SK-N-SH (cell line): ENCODE data around the gene FMNL2. TPM values are rescaled to one million over a fixed set of nuclear protein-coding genes. Genes with fewer than 3 reads are reported as not detected.

Experiments used
- CTCF ChIA-PET: fragments of 300-600, 350-600 bp; formaldehyde crosslinking; extraction: SDS; loops from one replicate; lab custom pipeline; 2021; lab: Yijun Ruan, JAX
- POLR2A ChIA-PET: fragments of 350-600 bp; sonication (Branson Sonifier 250); formaldehyde crosslinking; extraction: SDS; loops from one replicate; lab custom pipeline; 2020; ENCODE audit warnings: antibody characterized with exemption, inconsistent platforms; lab: Yijun Ruan, JAX
- DNase-seq: peaks from one replicate; pipeline ENCODE4 v3.0.0; 2012
- H2AFZ ChIP-seq: fragments of 200-600 bp; sonication (generic); 2 replicates; pipeline ENCODE4 v1.8.1; 2016; ENCODE audit warnings: antibody characterized with exemption, mild to moderate bottlenecking, low read depth
- H3F3A ChIP-seq: fragments of 200-600 bp; sonication (generic); replicated peaks from 2 replicates; pipeline ENCODE3; 2016; ENCODE audit warnings: antibody characterized with exemption, mild to moderate bottlenecking; ENCODE audit not compliant: insufficient read depth
- H3K27ac ChIP-seq, 2 experiments: fragments of 200-500 bp in 1 of 2; fragments of 200-600 bp in 1 of 2; sonication (Bioruptor generic) in 1 of 2; sonication (generic), shearing (Covaris generic) in 1 of 2; 2 replicates each; pipeline versions ENCODE4 v1.5.1 to v1.6.1; 2014 to 2016; ENCODE audit warnings: low read depth in 2 of 2, inconsistent platforms in 1 of 2, low read length in 1 of 2, mild to moderate bottlenecking in 1 of 2, mixed read lengths in 1 of 2
- H3K27me3 ChIP-seq: fragments of 200-600 bp; sonication (generic), shearing (Covaris generic); 2 replicates; pipeline ENCODE4 v1.6.1; 2016; ENCODE audit warnings: mixed run types; ENCODE audit not compliant: insufficient read depth
- H3K36me3 ChIP-seq, 2 experiments: fragments of 200-500 bp in 1 of 2; fragments of 200-600 bp in 1 of 2; sonication (Bioruptor generic) in 1 of 2; sonication (generic) in 1 of 2; replicated peaks in 1 of 2; 2 replicates each; pipeline versions ENCODE3 to v1.5.1; 2014 to 2016; ENCODE audit warnings: low read length in 1 of 2, mild to moderate bottlenecking in 1 of 2; ENCODE audit not compliant: insufficient read depth in 2 of 2, control insufficient read depth in 1 of 2
- H3K4me1 ChIP-seq, 2 experiments: fragments of 200-500 bp in 1 of 2; fragments of 200-600 bp in 1 of 2; sonication (Bioruptor generic) in 1 of 2; sonication (generic), shearing (Covaris generic) in 1 of 2; 2 replicates each; pipeline versions ENCODE4 v1.5.1 to v1.6.1; 2014 to 2016; ENCODE audit warnings: low read depth in 1 of 2, low read length in 1 of 2, mixed run types in 1 of 2; ENCODE audit not compliant: insufficient read depth in 2 of 2, control insufficient read depth in 1 of 2
- H3K4me2 ChIP-seq: fragments of 200-600 bp; sonication (generic), shearing (Covaris generic); 2 replicates; pipeline ENCODE4 v1.6.1; 2017; ENCODE audit warnings: mixed run types
- H3K4me3 ChIP-seq, 2 experiments: fragments of 200-500 bp in 1 of 2; fragments of 200-600 bp in 1 of 2; sonication (Bioruptor generic) in 1 of 2; sonication (generic), shearing (Covaris generic) in 1 of 2; 2 replicates each; pipeline versions ENCODE4 v1.5.1 to v1.8.1; 2014 to 2016; ENCODE audit warnings: low read depth in 2 of 2, inconsistent platforms in 1 of 2, low read length in 1 of 2, mild to moderate bottlenecking in 1 of 2, mixed read lengths in 1 of 2, moderate library complexity in 1 of 2
- H3K79me2 ChIP-seq: fragments of 200-600 bp; sonication (generic); 2 replicates; pipeline ENCODE4 v1.8.1; 2017; ENCODE audit warnings: mild to moderate bottlenecking; ENCODE audit not compliant: insufficient read depth
- H3K9ac ChIP-seq: fragments of 200-600 bp; sonication (generic); 2 replicates; pipeline ENCODE4 v1.6.1; 2017; ENCODE audit warnings: mixed run types
- H3K9me2 ChIP-seq: fragments of 200-600 bp; sonication (generic); 2 replicates; pipeline ENCODE4 v1.6.1; 2017; ENCODE audit warnings: mixed run types
- H3K9me3 ChIP-seq: fragments of 200-600 bp; sonication (generic); 2 replicates; pipeline ENCODE4 v1.6.1; 2017; ENCODE audit warnings: mixed run types, mild to moderate bottlenecking, moderate library complexity
- H4K20me1 ChIP-seq: fragments of 200-600 bp; sonication (generic); 2 replicates; pipeline ENCODE4 v1.6.1; 2017; ENCODE audit warnings: mild to moderate bottlenecking, mixed run types; ENCODE audit not compliant: insufficient read depth
- CHD2 ChIP-seq: fragments of 150-350 bp; IDR thresholded peaks from 2 replicates; pipeline ENCODE4 v1.6.1; 2018; ENCODE audit warnings: low read length; ENCODE audit not compliant: partially characterized antibody
- EP300 ChIP-seq, 2 experiments: IDR thresholded peaks; 2 replicates each; pipeline versions ENCODE4 v1.4.0 to v1.6.1; 2012; ENCODE audit warnings: borderline replicate concordance in 1 of 2, low read depth in 1 of 2, low read length in 1 of 2
- GATA2 ChIP-seq: sonication (generic); formaldehyde crosslinking; IDR thresholded peaks from 2 replicates; pipeline ENCODE4 v1.5.0; 2020; ENCODE audit warnings: mild to moderate bottlenecking, missing genetic modification reagents
- RXRA ChIP-seq: IDR thresholded peaks from 2 replicates; pipeline ENCODE4 v1.4.0; 2012; ENCODE audit warnings: low read depth, mild to moderate bottlenecking, borderline replicate concordance
- SIN3A ChIP-seq: IDR thresholded peaks from 2 replicates; pipeline ENCODE4 v1.6.1; 2012; ENCODE audit warnings: low read depth, mild to moderate bottlenecking, low read length, moderate library complexity, borderline replicate concordance
- TEAD4 ChIP-seq: IDR thresholded peaks from 2 replicates; pipeline ENCODE4 v1.4.0; 2012; ENCODE audit warnings: mild to moderate bottlenecking, borderline replicate concordance; ENCODE audit not compliant: insufficient read depth
- WGBS: methylation state at CpG from one replicate; pipeline ENCODE4 v1.1.6; 2017; ENCODE audit warnings: low lambda C conversion rate; 5-methylcytosine and 5-hydroxymethylcytosine counted together
- polyA plus RNA-seq, 3 experiments: library from polyadenylated mRNA; depleted of rRNA; stranded (reverse); fragments of >200 nt; gene quantifications; 2 replicates each; pipeline ENCODE4 v1.2.3, GENCODE V29; 2012
- TF ChIP-seq, protein P1 (sequence below): fragments of 150-350 bp; IDR thresholded peaks from 2 replicates; pipeline ENCODE4 v1.6.1; 2016; ENCODE audit warnings: mild to moderate bottlenecking, low read depth, low read length
- TF ChIP-seq, protein P2 (sequence below): IDR thresholded peaks from 2 replicates; pipeline ENCODE4; 2012

The FMNL2 gene
- polyA plus RNA-seq, 1 of the 3 experiments (the other 2 are of a cell fraction) = 14.5 TPM

DNA sequence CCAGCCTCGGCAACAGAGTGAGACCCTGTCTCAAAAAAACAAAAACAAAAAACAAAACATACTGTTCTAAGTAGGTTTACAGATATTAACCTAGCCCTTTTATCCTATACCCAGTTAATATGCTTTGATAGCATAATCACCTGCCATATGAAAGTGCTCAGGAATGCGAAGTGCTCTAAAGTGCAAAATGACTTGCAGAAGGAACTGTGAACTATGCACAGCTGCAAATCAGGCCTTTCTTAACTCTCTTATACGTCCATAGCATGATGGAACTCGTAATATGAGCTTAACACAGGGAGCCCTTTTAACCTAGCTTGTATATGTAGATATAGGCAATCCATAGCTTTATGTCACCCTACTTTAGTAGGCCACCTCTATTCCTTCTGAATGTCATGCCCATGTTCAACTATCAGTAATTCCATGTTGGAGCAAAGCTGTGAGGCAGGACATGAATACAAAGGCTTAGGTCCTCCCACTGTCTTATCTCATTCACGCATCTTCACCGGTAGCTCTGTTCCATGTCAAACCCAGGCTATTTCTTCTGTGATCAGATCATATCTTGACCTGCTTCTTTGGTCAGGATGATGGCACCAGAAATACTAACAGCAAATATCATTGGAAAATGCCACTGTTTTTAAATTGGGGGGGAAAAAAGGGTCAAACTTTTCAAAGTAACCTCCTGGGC, 309.4 kb downstream of the FMNL2 start:
- peaks cover 8 to 10% of the 10 kb centered on the region in 2 experiments for H3K4me1 ChIP-seq
- no peaks in the 10 kb centered on the region for H3K79me2 ChIP-seq
- peak; percentile 39 for TF ChIP-seq GATA2 (CRISPR knock-in tag)
- TF ChIP-seq, protein P1, sequence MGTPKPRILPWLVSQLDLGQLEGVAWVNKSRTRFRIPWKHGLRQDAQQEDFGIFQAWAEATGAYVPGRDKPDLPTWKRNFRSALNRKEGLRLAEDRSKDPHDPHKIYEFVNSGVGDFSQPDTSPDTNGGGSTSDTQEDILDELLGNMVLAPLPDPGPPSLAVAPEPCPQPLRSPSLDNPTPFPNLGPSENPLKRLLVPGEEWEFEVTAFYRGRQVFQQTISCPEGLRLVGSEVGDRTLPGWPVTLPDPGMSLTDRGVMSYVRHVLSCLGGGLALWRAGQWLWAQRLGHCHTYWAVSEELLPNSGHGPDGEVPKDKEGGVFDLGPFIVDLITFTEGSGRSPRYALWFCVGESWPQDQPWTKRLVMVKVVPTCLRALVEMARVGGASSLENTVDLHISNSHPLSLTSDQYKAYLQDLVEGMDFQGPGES = no peak
- no peak overlapping the region for H2AFZ ChIP-seq
- no peak overlapping the region for H3K4me3 ChIP-seq
- peak; percentile 13 for DNase-seq
- H3K9me2 ChIP-seq = no peaks in the 10 kb centered on the region
- peaks cover 24% of the 10 kb centered on the region for H3F3A ChIP-seq
- H3K27me3 ChIP-seq = no peaks in the 10 kb centered on the region
- H3K9ac ChIP-seq = no peak overlapping the region
- no peaks in the 10 kb centered on the region for H4K20me1 ChIP-seq
- WGBS = 95% methylated on average over 6 of the region's 6 CpGs
- no peak overlapping the region for H3K4me2 ChIP-seq
- no peak overlapping the region; a peak in 1 of 4 replicates for H3K27ac ChIP-seq
- CTCF ChIA-PET = interaction anchor here (1.0 to 4.0 kb wide), 2 partner anchors 9 to 468 kb away, joined by 3 to 32 read pairs; partner anchors contain the start of gene STAM2
- H3K36me3 ChIP-seq = peaks cover 39 to 59% of the 10 kb centered on the region in 2 experiments
- POLR2A ChIA-PET = no interaction called here
- no peaks in the 10 kb centered on the region for H3K9me3 ChIP-seq

DNA sequence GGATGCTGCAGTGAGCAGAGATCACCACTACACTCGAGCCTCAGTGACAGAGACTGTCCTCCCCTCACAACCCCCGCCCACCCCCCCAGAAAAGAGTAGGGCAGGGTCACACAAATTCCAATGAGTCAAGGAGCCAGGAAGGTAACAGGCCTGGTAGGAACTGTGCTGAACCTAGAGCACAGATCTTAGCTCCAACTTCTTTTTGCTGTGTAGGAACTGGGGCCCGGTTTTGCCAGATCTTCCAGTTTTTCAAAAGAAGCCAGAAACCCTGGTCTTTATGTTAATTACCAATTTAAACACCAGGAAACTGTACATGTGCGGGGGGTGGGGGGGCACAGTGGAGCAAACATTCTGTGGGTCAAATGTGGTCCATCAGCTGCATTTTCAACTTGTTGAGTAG, 311.3 kb downstream of the FMNL2 start:
- Histone ChIP-seq H3K4me3 (no peak overlapping the region), H3K9ac (no peak overlapping the region), H3K9me3 (no peaks in the 10 kb centered on the region), H2AFZ (no peak overlapping the region), H3K36me3 (peaks cover 40 to 58% of the 10 kb centered on the region in 2 experiments), H3K4me2 (0 out of 2 replicates have a peak overlapping the region, but pooled peaks have one; percentile 33), H3K4me1 (peaks cover 8 to 10% of the 10 kb centered on the region in 2 experiments), H3F3A (peaks cover 27% of the 10 kb centered on the region), H3K27me3 (no peaks in the 10 kb centered on the region), H3K9me2 (no peaks in the 10 kb centered on the region)
- 77% methylated on average over 4 of the region's 4 CpGs for WGBS
- CTCF ChIA-PET = interaction anchor here (0.6 to 4.0 kb wide), 3 partner anchors 11 to 625 kb away, joined by 3 to 32 read pairs (median 3); no protein-coding TSS in a partner anchor
- DNase-seq = no peak
- POLR2A ChIA-PET = no interaction called here
- TF ChIP-seq EP300 (IDR thresholded peaks at IDR 0.05; ENCODE audit: borderline replicate concordance in 1 of 2, low read depth in 1 of 2, low read length in 1 of 2) (no peak), CHD2 (no peak), SIN3A (no peak), TEAD4 (no peak), RXRA (no peak)
- TF ChIP-seq, protein P2, sequence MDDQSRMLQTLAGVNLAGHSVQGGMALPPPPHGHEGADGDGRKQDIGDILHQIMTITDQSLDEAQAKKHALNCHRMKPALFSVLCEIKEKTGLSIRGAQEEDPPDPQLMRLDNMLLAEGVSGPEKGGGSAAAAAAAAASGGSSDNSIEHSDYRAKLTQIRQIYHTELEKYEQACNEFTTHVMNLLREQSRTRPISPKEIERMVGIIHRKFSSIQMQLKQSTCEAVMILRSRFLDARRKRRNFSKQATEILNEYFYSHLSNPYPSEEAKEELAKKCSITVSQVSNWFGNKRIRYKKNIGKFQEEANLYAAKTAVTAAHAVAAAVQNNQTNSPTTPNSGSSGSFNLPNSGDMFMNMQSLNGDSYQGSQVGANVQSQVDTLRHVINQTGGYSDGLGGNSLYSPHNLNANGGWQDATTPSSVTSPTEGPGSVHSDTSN = no peak
- TF ChIP-seq, all 33 proteins: peak for 0
- H3K27ac ChIP-seq = peak overlapping the region in 1 of 2 experiments; percentile 59
- no peaks in the 10 kb centered on the region for H4K20me1 ChIP-seq
- H3K79me2 ChIP-seq = no peaks in the 10 kb centered on the region
